Measurements from ENCODE around the gene RTN4.

GRCh38 chr2:54966165-54966832 lies 84.0 kb downstream of the RTN4 start:
- TF ChIP-seq CTCF (IDR thresholded peaks at IDR 0.05) (no peak), POLR2A (IDR thresholded peaks at IDR 0.05) (no peak)
